GM23248 (cell line): ENCODE data around the gene TAS2R8.

ENCODE experiments used
- EZH2 ChIP-seq: fragments of 200-600 bp; sonication (generic); IDR thresholded peaks from 2 replicates; pipeline ENCODE4 v1.6.1; 2018; ENCODE audit warnings: antibody characterized with exemption, mild to moderate bottlenecking; ENCODE audit not compliant: insufficient read depth, poor library complexity, severe bottlenecking
- EZH2phosphoT487 ChIP-seq: fragments of 200-600 bp; sonication (generic); IDR thresholded peaks from 2 replicates; pipeline ENCODE4 v1.6.1; 2018; ENCODE audit warnings: antibody characterized with exemption, moderate library complexity, mild to moderate bottlenecking, low read depth; ENCODE audit not compliant: insufficient read depth

DNA sequence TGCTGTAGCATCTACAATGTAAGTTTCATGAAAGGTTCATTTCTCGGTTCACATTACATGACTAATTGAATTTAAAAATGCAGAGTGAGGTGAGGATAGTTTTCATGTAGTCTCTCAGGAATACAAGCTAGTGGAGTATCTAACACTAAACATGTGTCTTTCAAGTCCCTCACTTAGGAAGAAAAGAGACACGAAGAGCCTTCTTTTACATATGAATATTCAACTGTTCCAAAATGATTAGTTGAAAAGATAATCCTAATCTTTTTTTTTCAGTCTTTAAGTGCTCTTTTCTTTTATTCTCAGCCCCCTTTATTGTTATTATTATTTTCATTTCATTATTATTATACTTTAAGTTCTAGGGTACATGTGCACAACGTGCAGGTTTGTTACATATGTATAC is 31.4 kb upstream of the TAS2R8 start:
- TF ChIP-seq EZH2 (no peak), EZH2phosphoT487 (no peak)
